K562 (cell line): ENCODE results near the gene RETN. TPM values are rescaled to one million over a fixed set of nuclear protein-coding genes. Genes with fewer than 3 reads are reported as not detected.

Source experiments
- ARID1B ChIP-seq: fragments of 450-650 bp; IDR thresholded peaks from 2 replicates; pipeline ENCODE4 v1.6.1; 2016; ENCODE audit warnings: antibody characterized with exemption, mild to moderate bottlenecking, inconsistent platforms
- EP300 ChIP-seq: IDR thresholded peaks from 2 replicates; pipeline ENCODE4 v1.6.1; 2012; ENCODE audit warnings: low read length, improper control_type of control experiment
- GATA2 ChIP-seq: sonication (generic); formaldehyde crosslinking; IDR thresholded peaks from 2 replicates; pipeline ENCODE4 v1.4.0; 2020; ENCODE audit warnings: mild to moderate bottlenecking, missing genetic modification reagents
- HEY1 ChIP-seq: fragments of 250-450 bp; sonication (Bioruptor Pico); IDR thresholded peaks from 2 replicates; pipeline ENCODE4 v1.5.0; 2020; ENCODE audit warnings: mild to moderate bottlenecking, moderate library complexity, borderline replicate concordance
- KDM4B ChIP-seq, 2 experiments: fragments of 450-650 bp in 1 of 2; sonication (generic) in 1 of 2; IDR thresholded peaks; 2 replicates each; pipeline ENCODE4 v1.6.1; 2016 to 2017; ENCODE audit warnings: borderline replicate concordance in 2 of 2, antibody characterized with exemption in 1 of 2, low read depth in 1 of 2, mild to moderate bottlenecking in 1 of 2
- KLF13 ChIP-seq: fragments of 450-650 bp; IDR thresholded peaks from 2 replicates; pipeline ENCODE4 v1.6.1; 2016; ENCODE audit warnings: missing genetic modification characterization, low read depth, mild to moderate bottlenecking, missing compliant biosample characterization, moderate library complexity, borderline replicate concordance
- NCOR1 ChIP-seq: fragments of 450-650 bp; IDR thresholded peaks from 2 replicates; pipeline ENCODE4 v1.6.1; 2016; ENCODE audit warnings: mild to moderate bottlenecking, moderate library complexity
- NEUROD1 ChIP-seq: fragments of 150-350 bp; IDR thresholded peaks from 2 replicates; pipeline ENCODE4 v1.6.1; 2014; ENCODE audit warnings: borderline replicate concordance, low read length, low read depth; ENCODE audit not compliant: partially characterized antibody
- NFIC ChIP-seq: fragments of 450-650 bp; IDR thresholded peaks from 2 replicates; pipeline ENCODE4 v1.6.1; 2017; ENCODE audit warnings: mild to moderate bottlenecking, inconsistent platforms
- POLR2AphosphoS5 ChIP-seq: IDR thresholded peaks from 2 replicates; pipeline ENCODE4 v1.6.1; 2011; ENCODE audit warnings: mild to moderate bottlenecking, low read depth, low read length, moderate library complexity; ENCODE audit not compliant: control insufficient read depth, insufficient read depth
- TAL1 ChIP-seq: fragments of 450-650 bp; IDR thresholded peaks from 2 replicates; pipeline ENCODE4 v1.6.1; 2016; ENCODE audit warnings: mild to moderate bottlenecking
- TBP ChIP-seq: optimal IDR thresholded peaks from 2 replicates; pipeline ENCODE3; 2011; ENCODE audit warnings: low read depth, low read length, improper control_type of control experiment
- TCF7L2 ChIP-seq: fragments of 150-350 bp; IDR thresholded peaks from 2 replicates; pipeline ENCODE4 v1.6.1; 2016; ENCODE audit warnings: low read depth, mild to moderate bottlenecking, low read length, moderate library complexity
- ZNF444 ChIP-seq: fragments of 250-450 bp; sonication (Bioruptor Pico); IDR thresholded peaks from 2 replicates; pipeline ENCODE4 v1.4.0; 2020; ENCODE audit warnings: mild to moderate bottlenecking, moderate library complexity
- ZNF561 ChIP-seq: fragments of 450-650 bp; formaldehyde crosslinking; conservative IDR thresholded peaks from 2 replicates; pipeline ENCODE4 v1.4.0; 2020; ENCODE audit warnings: mild to moderate bottlenecking, moderate library complexity
- polyA plus RNA-seq, 8 experiments: library from polyadenylated mRNA; depleted of rRNA in 4 of 8; stranded (reverse) in 5 of 8; unstranded in 3 of 8; fragments of >200 nt; fragmentation: Nextera tagmentation in 2 of 8; fragmentation: Illumina TruSeq in 1 of 8; extraction: Ambion mirVana in 2 of 8; extraction: Trizol in 1 of 8; gene quantifications; 2 replicates each; pipeline versions ENCODE4 v1.2.1 to v1.2.3, GENCODE V29; 2011 to 2014; ENCODE audit warnings: inconsistent platforms in 1 of 8, missing spikeins in 1 of 8
- total RNA-seq, 7 experiments: library from RNA; depleted of rRNA in 6 of 7; stranded (reverse); fragments of >200 nt in 6 of 7; fragmentation: Illumina TruSeq in 2 of 7; extraction: Trizol in 2 of 7; gene quantifications; 2 replicates each; pipeline versions ENCODE4 v1.2.1 to v1.2.3, GENCODE V29; 2011 to 2021; ENCODE audit warnings: low replicate concordance in 1 of 7
- TF ChIP-seq, protein P1 (sequence below), 2 experiments: fragments of 450-650 bp; IDR thresholded peaks; 2 replicates each; pipeline ENCODE4 v1.6.1; 2018; ENCODE audit warnings: mild to moderate bottlenecking in 2 of 2, low read depth in 1 of 2; ENCODE audit not compliant: partially characterized antibody in 2 of 2
- TF ChIP-seq, protein P2 (sequence below): fragments of 450-650 bp; formaldehyde crosslinking; IDR thresholded peaks from 2 replicates; pipeline ENCODE4 v1.4.0; 2020; ENCODE audit warnings: mild to moderate bottlenecking, mixed read lengths
- TF ChIP-seq, protein P3 (sequence below): fragments of 450-650 bp; conservative IDR thresholded peaks from 2 replicates; pipeline ENCODE4 v1.6.1; 2016; ENCODE audit warnings: missing genetic modification characterization, low read depth, mild to moderate bottlenecking, missing compliant biosample characterization, moderate library complexity
- TF ChIP-seq, protein P4 (sequence below): fragments of 450-650 bp; IDR thresholded peaks from 2 replicates; pipeline ENCODE4 v1.6.1; 2017; ENCODE audit warnings: mild to moderate bottlenecking, moderate library complexity

RETN gene
- total and polyA plus RNA-seq, 9 of the 15 experiments (the other 6 are each of a cell fraction or from before 2014, with no cell fraction given), result not detected

DNA sequence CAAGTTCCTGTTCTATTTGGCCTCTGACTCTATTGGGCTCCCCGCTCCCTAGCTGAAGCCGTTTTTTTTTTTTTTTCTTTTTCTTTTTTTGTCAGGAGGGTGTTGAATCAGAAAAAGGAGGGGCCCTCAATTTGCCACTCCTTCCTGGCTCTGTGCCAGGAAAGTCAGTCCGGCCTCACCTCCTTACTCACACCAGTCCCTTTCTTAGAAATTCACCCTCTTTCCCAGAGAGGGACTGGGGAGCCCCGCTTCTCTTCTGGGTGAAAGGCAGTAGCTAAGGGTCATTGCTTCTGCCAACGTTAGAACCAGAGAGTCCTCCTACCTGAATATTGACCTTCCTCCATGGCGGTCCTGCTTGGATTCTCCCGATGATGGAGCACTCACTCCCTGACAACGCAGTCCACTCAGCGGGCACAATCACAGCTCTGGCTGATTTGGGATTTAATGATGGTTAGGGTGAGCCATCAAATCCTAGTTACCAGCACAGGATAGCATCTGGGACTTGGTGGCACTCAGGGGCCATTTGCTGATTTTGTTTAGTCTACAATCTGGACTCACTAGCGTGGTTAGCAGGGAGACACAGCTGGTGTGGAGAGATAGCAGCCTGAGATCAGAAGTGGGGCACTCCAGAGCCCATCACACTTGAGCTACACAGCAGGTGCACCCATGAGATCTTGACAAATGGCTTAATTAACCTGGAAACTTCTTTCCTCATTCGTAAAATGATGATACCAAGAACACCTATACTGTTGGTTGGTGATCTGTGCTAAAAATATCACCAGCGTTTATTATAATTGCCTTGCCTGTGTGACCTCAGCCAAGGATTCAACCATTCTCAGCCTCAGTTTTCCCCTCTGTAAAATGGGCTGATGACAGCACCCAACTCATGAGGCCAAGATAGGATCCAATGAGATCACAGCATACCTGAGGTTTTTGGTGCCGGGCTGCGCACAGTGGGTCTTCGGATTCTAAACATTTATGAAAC lies 30.9 kb downstream of the RETN start (continued):
- TF ChIP-seq ARID1B (peak; percentile 87), HEY1 (CRISPR knock-in tag) (no peak), TBP (no peak), ZNF444 (CRISPR knock-in tag) (no peak), NEUROD1 (no peak), TAL1 (peak; percentile 89), TCF7L2 (no peak), GATA2 (CRISPR knock-in tag) (peak; percentile 59; the same call in 1 of the 2 replicates), NCOR1 (peak; percentile 86), POLR2AphosphoS5 (peak; percentile 56; the same call in 1 of the 2 replicates), KDM4B (IDR thresholded peaks at IDR 0.05; ENCODE audit: borderline replicate concordance in 2 of 2, low read depth in 1 of 2) (no peak), ZNF561 (CRISPR knock-in tag) (no peak), NFIC (peak; percentile 100), EP300 (peak; percentile 36), KLF13 (tag) (no peak)
- TF ChIP-seq, protein P1, sequence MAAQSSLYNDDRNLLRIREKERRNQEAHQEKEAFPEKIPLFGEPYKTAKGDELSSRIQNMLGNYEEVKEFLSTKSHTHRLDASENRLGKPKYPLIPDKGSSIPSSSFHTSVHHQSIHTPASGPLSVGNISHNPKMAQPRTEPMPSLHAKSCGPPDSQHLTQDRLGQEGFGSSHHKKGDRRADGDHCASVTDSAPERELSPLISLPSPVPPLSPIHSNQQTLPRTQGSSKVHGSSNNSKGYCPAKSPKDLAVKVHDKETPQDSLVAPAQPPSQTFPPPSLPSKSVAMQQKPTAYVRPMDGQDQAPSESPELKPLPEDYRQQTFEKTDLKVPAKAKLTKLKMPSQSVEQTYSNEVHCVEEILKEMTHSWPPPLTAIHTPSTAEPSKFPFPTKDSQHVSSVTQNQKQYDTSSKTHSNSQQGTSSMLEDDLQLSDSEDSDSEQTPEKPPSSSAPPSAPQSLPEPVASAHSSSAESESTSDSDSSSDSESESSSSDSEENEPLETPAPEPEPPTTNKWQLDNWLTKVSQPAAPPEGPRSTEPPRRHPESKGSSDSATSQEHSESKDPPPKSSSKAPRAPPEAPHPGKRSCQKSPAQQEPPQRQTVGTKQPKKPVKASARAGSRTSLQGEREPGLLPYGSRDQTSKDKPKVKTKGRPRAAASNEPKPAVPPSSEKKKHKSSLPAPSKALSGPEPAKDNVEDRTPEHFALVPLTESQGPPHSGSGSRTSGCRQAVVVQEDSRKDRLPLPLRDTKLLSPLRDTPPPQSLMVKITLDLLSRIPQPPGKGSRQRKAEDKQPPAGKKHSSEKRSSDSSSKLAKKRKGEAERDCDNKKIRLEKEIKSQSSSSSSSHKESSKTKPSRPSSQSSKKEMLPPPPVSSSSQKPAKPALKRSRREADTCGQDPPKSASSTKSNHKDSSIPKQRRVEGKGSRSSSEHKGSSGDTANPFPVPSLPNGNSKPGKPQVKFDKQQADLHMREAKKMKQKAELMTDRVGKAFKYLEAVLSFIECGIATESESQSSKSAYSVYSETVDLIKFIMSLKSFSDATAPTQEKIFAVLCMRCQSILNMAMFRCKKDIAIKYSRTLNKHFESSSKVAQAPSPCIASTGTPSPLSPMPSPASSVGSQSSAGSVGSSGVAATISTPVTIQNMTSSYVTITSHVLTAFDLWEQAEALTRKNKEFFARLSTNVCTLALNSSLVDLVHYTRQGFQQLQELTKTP (IDR thresholded peaks at IDR 0.05; ENCODE audit: low read depth in 1 of 2, partially characterized antibody in 2 of 2), result no peak
- TF ChIP-seq, protein P2, sequence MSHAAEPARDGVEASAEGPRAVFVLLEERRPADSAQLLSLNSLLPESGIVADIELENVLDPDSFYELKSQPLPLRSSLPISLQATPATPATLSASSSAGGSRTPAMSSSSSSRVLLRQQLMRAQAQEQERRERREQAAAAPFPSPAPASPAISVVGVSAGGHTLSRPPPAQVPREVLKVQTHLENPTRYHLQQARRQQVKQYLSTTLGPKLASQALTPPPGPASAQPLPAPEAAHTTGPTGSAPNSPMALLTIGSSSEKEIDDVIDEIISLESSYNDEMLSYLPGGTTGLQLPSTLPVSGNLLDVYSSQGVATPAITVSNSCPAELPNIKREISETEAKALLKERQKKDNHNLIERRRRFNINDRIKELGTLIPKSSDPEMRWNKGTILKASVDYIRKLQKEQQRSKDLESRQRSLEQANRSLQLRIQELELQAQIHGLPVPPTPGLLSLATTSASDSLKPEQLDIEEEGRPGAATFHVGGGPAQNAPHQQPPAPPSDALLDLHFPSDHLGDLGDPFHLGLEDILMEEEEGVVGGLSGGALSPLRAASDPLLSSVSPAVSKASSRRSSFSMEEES (CRISPR knock-in tag), result no peak
- TF ChIP-seq, protein P3, sequence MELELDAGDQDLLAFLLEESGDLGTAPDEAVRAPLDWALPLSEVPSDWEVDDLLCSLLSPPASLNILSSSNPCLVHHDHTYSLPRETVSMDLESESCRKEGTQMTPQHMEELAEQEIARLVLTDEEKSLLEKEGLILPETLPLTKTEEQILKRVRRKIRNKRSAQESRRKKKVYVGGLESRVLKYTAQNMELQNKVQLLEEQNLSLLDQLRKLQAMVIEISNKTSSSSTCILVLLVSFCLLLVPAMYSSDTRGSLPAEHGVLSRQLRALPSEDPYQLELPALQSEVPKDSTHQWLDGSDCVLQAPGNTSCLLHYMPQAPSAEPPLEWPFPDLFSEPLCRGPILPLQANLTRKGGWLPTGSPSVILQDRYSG (tag), result no peak
- TF ChIP-seq, protein P4, sequence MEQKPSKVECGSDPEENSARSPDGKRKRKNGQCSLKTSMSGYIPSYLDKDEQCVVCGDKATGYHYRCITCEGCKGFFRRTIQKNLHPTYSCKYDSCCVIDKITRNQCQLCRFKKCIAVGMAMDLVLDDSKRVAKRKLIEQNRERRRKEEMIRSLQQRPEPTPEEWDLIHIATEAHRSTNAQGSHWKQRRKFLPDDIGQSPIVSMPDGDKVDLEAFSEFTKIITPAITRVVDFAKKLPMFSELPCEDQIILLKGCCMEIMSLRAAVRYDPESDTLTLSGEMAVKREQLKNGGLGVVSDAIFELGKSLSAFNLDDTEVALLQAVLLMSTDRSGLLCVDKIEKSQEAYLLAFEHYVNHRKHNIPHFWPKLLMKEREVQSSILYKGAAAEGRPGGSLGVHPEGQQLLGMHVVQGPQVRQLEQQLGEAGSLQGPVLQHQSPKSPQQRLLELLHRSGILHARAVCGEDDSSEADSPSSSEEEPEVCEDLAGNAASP, result no peak
